Liver (tissue), 9 donors: ENCODE measurements around the gene FAM234B. TPM values are rescaled to one million over a fixed set of nuclear protein-coding genes. Genes with fewer than 3 reads are reported as not detected.

Experiments used
- DNase-seq: peaks from one replicate; pipeline ENCODE4 v3.0.0-alpha.2; 2017; ENCODE audit warnings: low spot score
- H3K27ac ChIP-seq, 2 donors: one replicate each; pipeline ENCODE4 v1.7.0; 2013; ENCODE audit warnings: inconsistent platforms in 2 of 2, low read length in 2 of 2, control low read depth in 1 of 2, low read depth in 1 of 2, mild to moderate bottlenecking in 1 of 2
- H3K27me3 ChIP-seq, 4 donors: one replicate each; pipeline versions ENCODE4 v1.6.1 to v1.7.0; 2013; ENCODE audit warnings: low read length in 3 of 4, inconsistent platforms in 1 of 4, mild to moderate bottlenecking in 1 of 4, moderate library complexity in 1 of 4; ENCODE audit not compliant: control insufficient read depth in 4 of 4, insufficient read depth in 4 of 4
- H3K36me3 ChIP-seq, 4 donors: one replicate each; pipeline versions ENCODE4 v1.6.1 to v1.7.0; 2013; ENCODE audit warnings: low read length in 3 of 4, mild to moderate bottlenecking in 3 of 4, low read depth in 1 of 4, moderate library complexity in 1 of 4; ENCODE audit not compliant: control insufficient read depth in 4 of 4, insufficient read depth in 3 of 4
- H3K4me1 ChIP-seq, 4 donors: one replicate each; pipeline versions ENCODE4 v1.6.1 to v1.7.0; 2013; ENCODE audit warnings: low read length in 3 of 4, mild to moderate bottlenecking in 3 of 4, moderate library complexity in 1 of 4; ENCODE audit not compliant: control insufficient read depth in 4 of 4, insufficient read depth in 4 of 4
- H3K4me3 ChIP-seq, 3 donors: one replicate each; pipeline versions ENCODE4 v1.6.1 to v1.7.0; 2013; ENCODE audit warnings: low read length in 3 of 3, control low read depth in 1 of 3, low read depth in 1 of 3, mild to moderate bottlenecking in 1 of 3
- H3K9ac ChIP-seq, 2 donors: one replicate each; pipeline ENCODE4 v1.7.0; 2013; ENCODE audit warnings: low read length in 2 of 2, mild to moderate bottlenecking in 2 of 2, moderate library complexity in 2 of 2, control low read depth in 1 of 2, low read depth in 1 of 2
- H3K9me3 ChIP-seq, 4 donors: one replicate each; pipeline versions ENCODE4 v1.6.1 to v1.7.0; 2013; ENCODE audit warnings: low read length in 3 of 4; ENCODE audit not compliant: control insufficient read depth in 4 of 4
- EGR1 ChIP-seq, 2 donors: IDR thresholded peaks; 2 replicates each; pipeline ENCODE4 v1.6.1; 2016 to 2018; ENCODE audit warnings: antibody characterized with exemption in 2 of 2, low read depth in 2 of 2
- FOXA1 ChIP-seq: IDR thresholded peaks from 2 replicates; pipeline ENCODE4 v1.6.1; 2016; ENCODE audit warnings: antibody characterized with exemption
- FOXA2 ChIP-seq: IDR thresholded peaks from 2 replicates; pipeline ENCODE4 v1.6.1; 2016; ENCODE audit warnings: antibody characterized with exemption
- GABPA ChIP-seq, 2 donors: IDR thresholded peaks in 1 of 2; conservative IDR thresholded peaks in 1 of 2; 2 replicates each; pipeline ENCODE4 v1.6.1; 2016; ENCODE audit warnings: antibody characterized with exemption in 2 of 2, mild to moderate bottlenecking in 1 of 2, moderate library complexity in 1 of 2
- HNF4A ChIP-seq, 2 donors: conservative IDR thresholded peaks; 2 replicates each; pipeline ENCODE4 v1.6.1; 2016; ENCODE audit warnings: antibody characterized with exemption in 2 of 2, mild to moderate bottlenecking in 2 of 2
- HNF4G ChIP-seq: IDR thresholded peaks from 2 replicates; pipeline ENCODE4 v1.6.1; 2016; ENCODE audit warnings: antibody characterized with exemption
- JUND ChIP-seq, 2 donors: IDR thresholded peaks; 2 replicates each; pipeline ENCODE4 v1.6.1; 2016; ENCODE audit warnings: antibody characterized with exemption in 2 of 2
- NR2F2 ChIP-seq: IDR thresholded peaks from 2 replicates; pipeline ENCODE4 v1.6.1; 2016; ENCODE audit warnings: antibody characterized with exemption
- RAD21 ChIP-seq, 2 donors: IDR thresholded peaks; 2 replicates each; pipeline ENCODE4 v1.6.1; 2016; ENCODE audit warnings: antibody characterized with exemption in 2 of 2, mild to moderate bottlenecking in 2 of 2
- RXRA ChIP-seq, 2 donors: IDR thresholded peaks; 2 replicates each; pipeline ENCODE4 v1.6.1; 2017 to 2018; ENCODE audit warnings: antibody characterized with exemption in 2 of 2, mild to moderate bottlenecking in 1 of 2
- SP1 ChIP-seq: IDR thresholded peaks from 2 replicates; pipeline ENCODE4 v1.6.1; 2018; ENCODE audit warnings: antibody characterized with exemption, mild to moderate bottlenecking
- TAF1 ChIP-seq: conservative IDR thresholded peaks from 2 replicates; pipeline ENCODE4 v1.6.1; 2016; ENCODE audit warnings: antibody characterized with exemption, mild to moderate bottlenecking
- YY1 ChIP-seq: IDR thresholded peaks from 2 replicates; pipeline ENCODE4 v1.6.1; 2016; ENCODE audit warnings: antibody characterized with exemption, mild to moderate bottlenecking
- WGBS: extraction: QIAGEN DNeasy Blood & Tissue Kit; methylation state at CpG from one replicate; pipeline ENCODE4 v1.1.7; 2013; 5-methylcytosine and 5-hydroxymethylcytosine counted together
- polyA plus RNA-seq, 2 donors: library from polyadenylated mRNA; stranded (reverse) in 1 of 2; unstranded in 1 of 2; fragments of 200-250 nt in 1 of 2; fragments of >200 nt in 1 of 2; fragmentation: Nextera tagmentation in 1 of 2; extraction: Ambion mirVana in 1 of 2; gene quantifications; one replicate each; pipeline versions ENCODE4 v1.2.1 to v1.2.3, GENCODE V29; 2013 to 2015
- total RNA-seq, 2 donors: library from RNA; depleted of rRNA; stranded (reverse); fragments of >200 nt; gene quantifications; one replicate each; pipeline ENCODE4 v1.2.3, GENCODE V29; 2014
- TF ChIP-seq, protein P1 (sequence below): IDR thresholded peaks from 2 replicates; pipeline ENCODE4 v1.6.1; 2016; ENCODE audit warnings: antibody characterized with exemption, mild to moderate bottlenecking
- TF ChIP-seq, protein P2 (sequence below): IDR thresholded peaks from 2 replicates; pipeline ENCODE4 v1.6.1; 2016; ENCODE audit warnings: antibody characterized with exemption
- TF ChIP-seq, protein P3 (sequence below): IDR thresholded peaks from 2 replicates; pipeline ENCODE4 v1.6.1; 2016; ENCODE audit warnings: antibody characterized with exemption
- TF ChIP-seq, protein P4 (sequence below): fragments of 150-350 bp; IDR thresholded peaks from 2 replicates; pipeline ENCODE4 v1.5.1; 2017; ENCODE audit warnings: improper control_type of control experiment, low read depth, low read length; ENCODE audit not compliant: missing input control
- TF ChIP-seq, protein P5 (sequence below): IDR thresholded peaks from 2 replicates; pipeline ENCODE4 v1.6.1; 2016; ENCODE audit warnings: antibody characterized with exemption
- donor health status: healthy.
- donor health status: healthy.
- donor health status: healthy.
- donor health status: healthy.
- donor health status: healthy.

Gene FAM234B
- total and polyA plus RNA-seq, 4 donors: 1.7 to 8.0 (median 3.2) TPM

DNA sequence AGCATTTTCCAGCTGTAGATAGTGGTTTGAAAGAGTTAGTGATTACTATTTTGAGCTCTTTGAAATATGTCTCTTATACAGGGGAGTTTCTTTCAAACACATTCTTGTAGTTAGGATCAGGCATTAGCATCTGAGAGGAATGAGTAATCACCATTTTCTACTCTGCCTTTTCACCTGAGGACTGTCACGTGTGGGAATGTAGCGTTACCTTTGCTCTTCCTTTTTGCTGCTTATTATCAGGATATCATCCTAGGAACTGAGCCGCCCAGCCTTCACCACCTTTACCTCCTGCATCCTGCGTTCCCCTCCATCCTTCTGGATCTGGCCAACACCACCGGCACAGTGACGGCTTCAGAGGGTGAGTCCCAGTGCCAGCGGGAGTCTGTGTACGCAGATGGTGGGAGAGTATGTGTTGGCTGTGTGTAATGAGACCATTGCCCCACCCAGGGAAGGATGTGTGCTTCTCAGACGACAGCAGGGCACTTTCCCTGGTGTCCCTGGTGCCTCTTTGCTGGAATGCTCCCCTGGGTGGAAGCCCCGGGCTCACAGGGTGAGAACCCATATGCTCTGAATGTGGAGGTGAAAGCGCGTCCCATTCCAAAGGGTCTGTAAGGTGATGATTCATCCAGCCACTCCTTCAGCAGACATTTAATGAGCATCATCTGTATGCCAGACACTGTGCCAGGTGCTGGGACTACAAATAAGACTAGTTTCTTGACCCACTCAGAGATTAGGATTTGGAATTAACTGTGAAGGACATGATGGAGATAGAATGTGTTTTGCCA is 31.8 kb downstream of the FAM234B start:
- Histone ChIP-seq H3K36me3 (peaks cover 2 to 9% (median 5%) of the 10 kb centered on the region in 4 donors), H3K27me3 (no peaks in the 10 kb centered on the region), H3K4me3 (no peak overlapping the region), H3K4me1 (no peaks in the 10 kb centered on the region), H3K27ac (no peak overlapping the region), H3K9me3 (no peaks in the 10 kb centered on the region), H3K9ac (no peak overlapping the region)
- 88% methylated on average over 12 of the region's 12 CpGs for WGBS
- TF ChIP-seq JUND (IDR thresholded peaks at IDR 0.05) (no peak), HNF4G (no peak), FOXA1 (no peak), TAF1 (no peak)
- TF ChIP-seq, protein P1, sequence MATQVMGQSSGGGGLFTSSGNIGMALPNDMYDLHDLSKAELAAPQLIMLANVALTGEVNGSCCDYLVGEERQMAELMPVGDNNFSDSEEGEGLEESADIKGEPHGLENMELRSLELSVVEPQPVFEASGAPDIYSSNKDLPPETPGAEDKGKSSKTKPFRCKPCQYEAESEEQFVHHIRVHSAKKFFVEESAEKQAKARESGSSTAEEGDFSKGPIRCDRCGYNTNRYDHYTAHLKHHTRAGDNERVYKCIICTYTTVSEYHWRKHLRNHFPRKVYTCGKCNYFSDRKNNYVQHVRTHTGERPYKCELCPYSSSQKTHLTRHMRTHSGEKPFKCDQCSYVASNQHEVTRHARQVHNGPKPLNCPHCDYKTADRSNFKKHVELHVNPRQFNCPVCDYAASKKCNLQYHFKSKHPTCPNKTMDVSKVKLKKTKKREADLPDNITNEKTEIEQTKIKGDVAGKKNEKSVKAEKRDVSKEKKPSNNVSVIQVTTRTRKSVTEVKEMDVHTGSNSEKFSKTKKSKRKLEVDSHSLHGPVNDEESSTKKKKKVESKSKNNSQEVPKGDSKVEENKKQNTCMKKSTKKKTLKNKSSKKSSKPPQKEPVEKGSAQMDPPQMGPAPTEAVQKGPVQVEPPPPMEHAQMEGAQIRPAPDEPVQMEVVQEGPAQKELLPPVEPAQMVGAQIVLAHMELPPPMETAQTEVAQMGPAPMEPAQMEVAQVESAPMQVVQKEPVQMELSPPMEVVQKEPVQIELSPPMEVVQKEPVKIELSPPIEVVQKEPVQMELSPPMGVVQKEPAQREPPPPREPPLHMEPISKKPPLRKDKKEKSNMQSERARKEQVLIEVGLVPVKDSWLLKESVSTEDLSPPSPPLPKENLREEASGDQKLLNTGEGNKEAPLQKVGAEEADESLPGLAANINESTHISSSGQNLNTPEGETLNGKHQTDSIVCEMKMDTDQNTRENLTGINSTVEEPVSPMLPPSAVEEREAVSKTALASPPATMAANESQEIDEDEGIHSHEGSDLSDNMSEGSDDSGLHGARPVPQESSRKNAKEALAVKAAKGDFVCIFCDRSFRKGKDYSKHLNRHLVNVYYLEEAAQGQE: no peak
- DNase-seq: no peak

DNA sequence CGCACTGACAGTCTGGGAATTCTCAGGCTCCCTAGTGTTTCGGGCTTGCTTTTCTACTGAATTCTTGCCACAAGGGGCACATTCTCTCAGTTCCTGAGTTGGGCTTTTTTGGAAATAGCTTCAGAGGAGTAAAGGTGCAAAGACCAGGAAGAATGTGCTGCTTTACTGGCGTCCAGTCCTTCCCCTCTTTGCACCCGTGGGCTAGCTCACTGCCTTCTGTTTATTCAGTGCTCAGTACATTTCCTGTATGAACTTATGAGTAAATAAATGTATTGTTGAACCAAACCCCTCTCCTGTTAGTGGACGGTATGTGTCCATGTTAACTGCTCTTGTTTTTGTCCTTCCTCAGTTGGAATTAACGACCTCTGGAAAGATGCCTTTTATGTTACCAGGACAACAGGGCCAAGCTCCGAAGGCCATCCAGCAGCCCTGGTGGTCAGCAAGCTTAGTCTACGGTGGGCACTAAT is 35.3 kb downstream of the FAM234B start:
- Histone ChIP-seq H3K9me3 (no peaks in the 10 kb centered on the region), H3K27ac (no peak overlapping the region), H3K9ac (no peak overlapping the region), H3K27me3 (no peaks in the 10 kb centered on the region), H3K4me1 (no peaks in the 10 kb centered on the region), H3K4me3 (no peak overlapping the region), H3K36me3 (peaks cover 4 to 10% (median 6%) of the 10 kb centered on the region in 4 donors)
- WGBS: 88% methylated on average over 8 of the region's 8 CpGs
- no peak for DNase-seq
- TF ChIP-seq JUND (IDR thresholded peaks at IDR 0.05) (no peak), FOXA1 (no peak), HNF4A (conservative IDR thresholded peaks at IDR 0.05) (no peak), NR2F2 (no peak), EGR1 (IDR thresholded peaks at IDR 0.05; ENCODE audit: low read depth in 2 of 2) (no peak), GABPA (IDR thresholded peaks at IDR 0.05 in 1 of 2, conservative IDR thresholded peaks at IDR 0.05 in 1 of 2) (no peak), TAF1 (no peak), SP1 (no peak), RXRA (IDR thresholded peaks at IDR 0.05) (no peak), FOXA2 (no peak), YY1 (no peak), RAD21 (IDR thresholded peaks at IDR 0.05) (no peak), HNF4G (no peak)
- TF ChIP-seq, protein P2, sequence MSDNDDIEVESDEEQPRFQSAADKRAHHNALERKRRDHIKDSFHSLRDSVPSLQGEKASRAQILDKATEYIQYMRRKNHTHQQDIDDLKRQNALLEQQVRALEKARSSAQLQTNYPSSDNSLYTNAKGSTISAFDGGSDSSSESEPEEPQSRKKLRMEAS: no peak
- TF ChIP-seq, protein P1: no peak
- TF ChIP-seq, protein P3, sequence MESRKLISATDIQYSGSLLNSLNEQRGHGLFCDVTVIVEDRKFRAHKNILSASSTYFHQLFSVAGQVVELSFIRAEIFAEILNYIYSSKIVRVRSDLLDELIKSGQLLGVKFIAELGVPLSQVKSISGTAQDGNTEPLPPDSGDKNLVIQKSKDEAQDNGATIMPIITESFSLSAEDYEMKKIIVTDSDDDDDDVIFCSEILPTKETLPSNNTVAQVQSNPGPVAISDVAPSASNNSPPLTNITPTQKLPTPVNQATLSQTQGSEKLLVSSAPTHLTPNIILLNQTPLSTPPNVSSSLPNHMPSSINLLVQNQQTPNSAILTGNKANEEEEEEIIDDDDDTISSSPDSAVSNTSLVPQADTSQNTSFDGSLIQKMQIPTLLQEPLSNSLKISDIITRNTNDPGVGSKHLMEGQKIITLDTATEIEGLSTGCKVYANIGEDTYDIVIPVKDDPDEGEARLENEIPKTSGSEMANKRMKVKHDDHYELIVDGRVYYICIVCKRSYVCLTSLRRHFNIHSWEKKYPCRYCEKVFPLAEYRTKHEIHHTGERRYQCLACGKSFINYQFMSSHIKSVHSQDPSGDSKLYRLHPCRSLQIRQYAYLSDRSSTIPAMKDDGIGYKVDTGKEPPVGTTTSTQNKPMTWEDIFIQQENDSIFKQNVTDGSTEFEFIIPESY: no peak
- TF ChIP-seq, protein P4, sequence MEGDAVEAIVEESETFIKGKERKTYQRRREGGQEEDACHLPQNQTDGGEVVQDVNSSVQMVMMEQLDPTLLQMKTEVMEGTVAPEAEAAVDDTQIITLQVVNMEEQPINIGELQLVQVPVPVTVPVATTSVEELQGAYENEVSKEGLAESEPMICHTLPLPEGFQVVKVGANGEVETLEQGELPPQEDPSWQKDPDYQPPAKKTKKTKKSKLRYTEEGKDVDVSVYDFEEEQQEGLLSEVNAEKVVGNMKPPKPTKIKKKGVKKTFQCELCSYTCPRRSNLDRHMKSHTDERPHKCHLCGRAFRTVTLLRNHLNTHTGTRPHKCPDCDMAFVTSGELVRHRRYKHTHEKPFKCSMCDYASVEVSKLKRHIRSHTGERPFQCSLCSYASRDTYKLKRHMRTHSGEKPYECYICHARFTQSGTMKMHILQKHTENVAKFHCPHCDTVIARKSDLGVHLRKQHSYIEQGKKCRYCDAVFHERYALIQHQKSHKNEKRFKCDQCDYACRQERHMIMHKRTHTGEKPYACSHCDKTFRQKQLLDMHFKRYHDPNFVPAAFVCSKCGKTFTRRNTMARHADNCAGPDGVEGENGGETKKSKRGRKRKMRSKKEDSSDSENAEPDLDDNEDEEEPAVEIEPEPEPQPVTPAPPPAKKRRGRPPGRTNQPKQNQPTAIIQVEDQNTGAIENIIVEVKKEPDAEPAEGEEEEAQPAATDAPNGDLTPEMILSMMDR: no peak
- TF ChIP-seq, protein P5, sequence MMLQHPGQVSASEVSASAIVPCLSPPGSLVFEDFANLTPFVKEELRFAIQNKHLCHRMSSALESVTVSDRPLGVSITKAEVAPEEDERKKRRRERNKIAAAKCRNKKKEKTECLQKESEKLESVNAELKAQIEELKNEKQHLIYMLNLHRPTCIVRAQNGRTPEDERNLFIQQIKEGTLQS: no peak
